OCI-LY3 (cell line): Measurements from ENCODE around the gene ZFYVE9.
A peak's percentile ranks its signal among the peaks of the same experiment; 100 is the strongest.

ENCODE experiments used
- H2AFZ ChIP-seq: fragments of 200-600, 300-600 bp; shearing (Covaris generic); 2 replicates; pipeline ENCODE4 v1.6.0; 2014; ENCODE audit warnings: antibody characterized with exemption, low read depth, low read length
- H3K27ac ChIP-seq: fragments of 200-600, 300-600 bp; sonication (generic); 2 replicates; pipeline ENCODE4 v1.5.1; 2014; ENCODE audit warnings: mild to moderate bottlenecking, low read length, moderate library complexity, mixed read lengths
- H3K27me3 ChIP-seq: fragments of 200-600, 300-600 bp; sonication (generic); 2 replicates; pipeline ENCODE4 v1.6.1; 2014; ENCODE audit warnings: low read depth, low read length, mixed read lengths
- H3K36me3 ChIP-seq: fragments of 200-600, 300-600 bp; sonication (generic); replicated peaks from 2 replicates; pipeline ENCODE3; 2014; ENCODE audit warnings: low read depth, low read length, mixed read lengths
- H3K4me1 ChIP-seq: fragments of 300-600, 200-600 bp; sonication (generic); 2 replicates; pipeline ENCODE4 v1.6.1; 2014; ENCODE audit warnings: low read length, mixed read lengths
- H3K4me2 ChIP-seq: fragments of 200-600, 300-600 bp; sonication (generic); 2 replicates; pipeline ENCODE4 v1.6.1; 2014; ENCODE audit warnings: low read length, mixed read lengths
- H3K4me3 ChIP-seq: fragments of 300-600, 200-600 bp; sonication (generic); 2 replicates; pipeline ENCODE4 v1.5.1; 2014; ENCODE audit warnings: antibody characterized with exemption, mild to moderate bottlenecking, low read length, moderate library complexity
- H3K79me2 ChIP-seq: fragments of 300-600, 200-600 bp; shearing (Covaris generic); 2 replicates; pipeline ENCODE4 v1.6.1; 2014; ENCODE audit warnings: mild to moderate bottlenecking, low read length, mixed read lengths
- H3K9ac ChIP-seq: fragments of 300-600, 200-600 bp; shearing (Covaris generic); 2 replicates; pipeline ENCODE4 v1.6.0; 2014; ENCODE audit warnings: mild to moderate bottlenecking, low read length, moderate library complexity
- H3K9me3 ChIP-seq: fragments of 200-600, 300-600 bp; shearing (Covaris generic); 2 replicates; pipeline ENCODE4 v1.6.1; 2014; ENCODE audit warnings: low read length, mixed read lengths; ENCODE audit not compliant: insufficient read depth
- H4K20me1 ChIP-seq: fragments of 200-600, 300-600 bp; sonication (generic); 2 replicates; pipeline ENCODE4 v1.6.1; 2016; ENCODE audit warnings: low read length, mixed read lengths; ENCODE audit not compliant: insufficient read depth
- CTCF ChIP-seq: fragments of 200-600, 300-600 bp; sonication (generic); IDR thresholded peaks from 2 replicates; pipeline ENCODE4 v1.5.1; 2014; ENCODE audit warnings: antibody characterized with exemption, low read length, low read depth
- EZH2phosphoT487 ChIP-seq: fragments of 200-600 bp; shearing (Covaris generic); IDR thresholded peaks from 2 replicates; pipeline ENCODE4 v1.6.1; 2018; ENCODE audit warnings: antibody characterized with exemption, mixed run types, low read depth

ZFYVE9 gene

DNA sequence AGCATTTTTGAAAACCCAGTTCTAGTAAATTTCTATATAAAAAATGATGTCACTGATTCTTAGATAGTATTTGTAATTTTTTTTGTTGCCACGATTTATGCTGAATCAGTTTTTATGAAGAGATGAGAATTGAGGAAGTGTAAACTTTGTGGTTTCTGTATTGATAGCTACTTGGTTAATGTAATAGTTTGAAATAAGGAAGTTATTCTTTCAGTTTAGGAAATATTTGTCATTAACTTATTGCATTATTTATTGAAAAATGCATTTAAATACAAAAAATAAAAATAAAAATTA, 97.8 kb downstream of the ZFYVE9 start:
- peaks cover 54% of the 10 kb centered on the region for H3K27me3 ChIP-seq
- peak overlapping the region; percentile 31 for H3K4me2 ChIP-seq
- no peaks in the 10 kb centered on the region for H3K79me2 ChIP-seq
- H3K9ac ChIP-seq: no peak overlapping the region
- H3K4me3 ChIP-seq: no peak overlapping the region
- H4K20me1 ChIP-seq: peaks cover 39% of the 10 kb centered on the region
- H3K36me3 ChIP-seq: no peaks in the 10 kb centered on the region
- H2AFZ ChIP-seq: no peak overlapping the region
- no peaks in the 10 kb centered on the region for H3K9me3 ChIP-seq
- no peak overlapping the region for H3K27ac ChIP-seq
- TF ChIP-seq EZH2phosphoT487 (no peak), CTCF (no peak)
- peaks cover 27% of the 10 kb centered on the region for H3K4me1 ChIP-seq

- Histone ChIP-seq H3K27ac (no peak overlapping the region), H3K9ac (no peak overlapping the region), H3K9me3 (no peaks in the 10 kb centered on the region), H4K20me1 (peaks cover 39% of the 10 kb centered on the region), H3K36me3 (no peaks in the 10 kb centered on the region), H2AFZ (no peak overlapping the region), H3K4me2 (peak overlapping the region; percentile 24), H3K27me3 (peaks cover 54% of the 10 kb centered on the region), H3K79me2 (no peaks in the 10 kb centered on the region), H3K4me3 (peak overlapping the region; percentile 9; the same call in 1 of the 2 replicates), H3K4me1 (peaks cover 27% of the 10 kb centered on the region)
- no peak for TF ChIP-seq EZH2phosphoT487
- TF ChIP-seq CTCF: no peak
These were observed 98.8 kb downstream of the ZFYVE9 start for GRCh38 chr1:52240592-52241210.

- TF ChIP-seq EZH2phosphoT487 (no peak), CTCF (no peak)
- Histone ChIP-seq H3K79me2 (no peaks in the 10 kb centered on the region), H3K9ac (no peak overlapping the region), H3K9me3 (no peaks in the 10 kb centered on the region), H3K36me3 (no peaks in the 10 kb centered on the region), H2AFZ (no peak overlapping the region), H3K4me2 (no peak overlapping the region), H3K4me1 (peaks cover 26% of the 10 kb centered on the region), H4K20me1 (peaks cover 25% of the 10 kb centered on the region), H3K27me3 (peaks cover 32% of the 10 kb centered on the region), H3K4me3 (no peak overlapping the region), H3K27ac (no peak overlapping the region)
These were observed 101.5 kb downstream of the ZFYVE9 start for GRCh38 chr1:52243221-52243987.

- Histone ChIP-seq H4K20me1 (no peaks in the 10 kb centered on the region), H3K27ac (no peak overlapping the region)
- no peak for TF ChIP-seq CTCF
- no peak for TF ChIP-seq EZH2phosphoT487
These were observed 107.9 kb downstream of the ZFYVE9 start for GRCh38 chr1:52249831-52250230.

More at GRCh38 chr1:52249831-52250230, 107.9 kb downstream of the ZFYVE9 start:
- H3K9me3 ChIP-seq: no peaks in the 10 kb centered on the region
- H3K36me3 ChIP-seq: no peaks in the 10 kb centered on the region
- no peak overlapping the region for H3K9ac ChIP-seq
- no peaks in the 10 kb centered on the region for H3K27me3 ChIP-seq
- H3K4me3 ChIP-seq: no peak overlapping the region
- no peaks in the 10 kb centered on the region for H3K79me2 ChIP-seq
- no peak overlapping the region for H2AFZ ChIP-seq
- no peak overlapping the region for H3K4me2 ChIP-seq
- H3K4me1 ChIP-seq: no peaks in the 10 kb centered on the region
